Endothelial cell of umbilical vein (primary cell): Measurements from ENCODE around the gene ARFIP1. TPM values are rescaled to one million over a fixed set of nuclear protein-coding genes. Genes with fewer than 3 reads are reported as not detected.

Experiments used
- BruUV-seq: library from RNA; stranded (reverse); fragments of 400-500 nt; replicated peaks from 2 replicates; lab custom pipeline; 2021; lab: Mats Ljungman, UMichigan
- CTCF ChIA-PET: fragments of 300-600, 350-600 bp; sonication (Branson Sonifier 250); formaldehyde crosslinking; loops from one replicate; lab custom pipeline; 2021; ENCODE audit warnings: antibody characterized with exemption, inconsistent platforms; lab: Charles Lee
- POLR2A ChIA-PET: fragments of 300-600, 350-600 bp; sonication (Branson Sonifier 250); formaldehyde crosslinking; loops from one replicate; lab custom pipeline; 2021; ENCODE audit warnings: antibody characterized with exemption, inconsistent platforms; lab: Charles Lee
- DNase-seq: peaks from one replicate; pipeline ENCODE4 v3.0.0-alpha.2; 2011; ENCODE audit warnings: low read depth, low spot score
- FAIRE-seq: peaks from 2 replicates; lab custom pipeline; 2011; peaks lifted over from hg19 to GRCh38; lab: Jason Lieb, UNC
- H2AFZ ChIP-seq: 2 replicates; pipeline ENCODE4 v1.6.0; 2012; ENCODE audit warnings: low read depth, low read length, control low read depth, inconsistent platforms
- H3K27ac ChIP-seq: 2 replicates; pipeline ENCODE4 v1.5.1; 2011; ENCODE audit warnings: low read depth, mild to moderate bottlenecking, control low read depth, low read length, moderate library complexity; ENCODE audit not compliant: insufficient read depth
- H3K27me3 ChIP-seq, 2 experiments: 2 replicates each; pipeline versions ENCODE4 v1.6.0 to v1.6.1; 2011; ENCODE audit warnings: low read length in 2 of 2, mixed read lengths in 1 of 2; ENCODE audit not compliant: control insufficient read depth in 2 of 2, insufficient read depth in 2 of 2
- H3K36me3 ChIP-seq, 2 experiments: 2 replicates in 1 of 2; 3 replicates in 1 of 2; pipeline ENCODE4 v1.5.1; 2011; ENCODE audit warnings: low read length in 2 of 2, mild to moderate bottlenecking in 1 of 2, moderate library complexity in 1 of 2; ENCODE audit not compliant: control insufficient read depth in 2 of 2, insufficient read depth in 2 of 2; ENCODE audit errors: extremely low read depth in 1 of 2
- H3K4me1 ChIP-seq: 3 replicates; pipeline ENCODE4 v1.5.1; 2011; ENCODE audit warnings: mild to moderate bottlenecking, low read length; ENCODE audit not compliant: control insufficient read depth, insufficient read depth; ENCODE audit errors: extremely low read depth
- H3K4me2 ChIP-seq: 2 replicates; pipeline ENCODE4 v1.6.1; 2011; ENCODE audit warnings: low read length, control low read depth, mixed read lengths; ENCODE audit not compliant: insufficient read depth
- H3K4me3 ChIP-seq, 3 experiments: fragments of 200-600 bp in 1 of 3; sonication (generic), shearing (Covaris generic) in 1 of 3; replicated peaks in 1 of 3; 2 replicates each; pipeline ENCODE4 v1.5.1; 2011 to 2016; ENCODE audit warnings: control low read depth in 3 of 3, low read length in 3 of 3, mild to moderate bottlenecking in 2 of 3, inconsistent platforms in 1 of 3, low read depth in 1 of 3, moderate library complexity in 1 of 3; ENCODE audit not compliant: insufficient read depth in 1 of 3
- H3K79me2 ChIP-seq: 2 replicates; pipeline ENCODE4 v1.6.0; 2012; ENCODE audit warnings: low read length, inconsistent platforms; ENCODE audit not compliant: control insufficient read depth, insufficient read depth
- H3K9ac ChIP-seq: replicated peaks from 2 replicates; pipeline ENCODE3; 2011; ENCODE audit warnings: low read length, control low read depth; ENCODE audit not compliant: insufficient read depth; ENCODE audit errors: extremely low read depth
- H3K9me1 ChIP-seq: replicated peaks from 3 replicates; pipeline ENCODE4 v1.6.0; 2011; ENCODE audit warnings: mild to moderate bottlenecking, low read length; ENCODE audit not compliant: control insufficient read depth, insufficient read depth; ENCODE audit errors: extremely low read depth
- H3K9me3 ChIP-seq: replicated peaks from 2 replicates; pipeline ENCODE4 v1.5.1; 2012; ENCODE audit warnings: low read length, inconsistent platforms; ENCODE audit not compliant: control insufficient read depth, insufficient read depth
- H4K20me1 ChIP-seq: replicated peaks from 2 replicates; pipeline ENCODE3; 2011; ENCODE audit warnings: mild to moderate bottlenecking, low read length; ENCODE audit not compliant: control insufficient read depth, insufficient read depth; ENCODE audit errors: extremely low read depth
- CTCF ChIP-seq, 2 donors: IDR thresholded peaks; 1 replicate in 1 of 2; 2 replicates in 1 of 2; pipeline ENCODE4 v1.5.1; 2011; ENCODE audit warnings: low read length in 2 of 2, mild to moderate bottlenecking in 2 of 2, moderate library complexity in 2 of 2, control low read depth in 1 of 2, inconsistent platforms in 1 of 2, low read depth in 1 of 2; ENCODE audit not compliant: insufficient read depth in 1 of 2; ENCODE audit errors: extremely low read depth in 1 of 2
- EZH2 ChIP-seq: IDR thresholded peaks from 2 replicates; pipeline ENCODE4 v1.6.1; 2012; ENCODE audit warnings: borderline replicate concordance, low read depth, mild to moderate bottlenecking, moderate library complexity, low read length, inconsistent platforms; ENCODE audit not compliant: severe bottlenecking
- FOS ChIP-seq: IDR thresholded peaks from 2 replicates; pipeline ENCODE4 v1.6.1; 2011; ENCODE audit warnings: mild to moderate bottlenecking, low read length, moderate library complexity, borderline replicate concordance; ENCODE audit not compliant: insufficient read depth
- GATA2 ChIP-seq: IDR thresholded peaks from 2 replicates; pipeline ENCODE4 v1.7.0; 2011; ENCODE audit warnings: low read depth, mild to moderate bottlenecking, moderate library complexity, mixed read lengths, low read length; ENCODE audit not compliant: insufficient read length, insufficient read depth
- JUN ChIP-seq: IDR thresholded peaks from 2 replicates; pipeline ENCODE4 v1.6.1; 2011; ENCODE audit warnings: borderline replicate concordance, low read depth; ENCODE audit not compliant: insufficient read length, insufficient read depth
- MAX ChIP-seq: IDR thresholded peaks from 2 replicates; pipeline ENCODE4 v1.6.1; 2011; ENCODE audit not compliant: insufficient read depth, insufficient read length
- MYC ChIP-seq: IDR thresholded peaks from one replicate; pipeline ENCODE4 v1.6.1; 2011; ENCODE audit warnings: mild to moderate bottlenecking, low read depth, low read length
- POLR2A ChIP-seq: IDR thresholded peaks from 2 replicates; pipeline ENCODE4 v1.6.1; 2012; ENCODE audit warnings: low read depth, mild to moderate bottlenecking, control low read depth, low read length
- POLR2AphosphoS5 ChIP-seq: IDR thresholded peaks from 2 replicates; pipeline ENCODE4 v1.6.1; 2012; ENCODE audit warnings: low read depth, mild to moderate bottlenecking, control low read depth, low read length, moderate library complexity; ENCODE audit not compliant: insufficient read depth
- dilution Hi-C: fragments of 300-500 bp; cut with MboI; formaldehyde crosslinking; loops from one replicate; pipeline ENCODE4 v1.15.0; 2019; ENCODE audit warnings: low sequenced_read_pairs; ENCODE audit not compliant: extremely low pct_ligation_motif_present
- intact Hi-C: fragments of 100-400 bp; cut with micrococcal nuclease; formaldehyde crosslinking; loops from one replicate; pipeline ENCODE4 v1.10.0; 2022
- polyA plus RNA-seq, 4 experiments: library from polyadenylated mRNA; depleted of rRNA in 3 of 4; stranded (reverse) in 3 of 4; unstranded in 1 of 4; fragments of >200 nt; gene quantifications; 2 replicates each; pipeline versions ENCODE4 v1.2.1 to v1.2.3, GENCODE V29; 2011 to 2012; ENCODE audit warnings: missing spikeins in 1 of 4
- total RNA-seq: library from RNA; stranded (reverse); gene quantifications from 2 replicates; pipeline ENCODE4 v1.2.3, GENCODE V29; 2021

The ARFIP1 gene
- total and polyA plus RNA-seq, 2 donors (not counting 3 experiments of a cell fraction or from before 2014, with no cell fraction given) = 10.0 to 24.2 TPM

GRCh38 chr4:152734015-152734698 lies 45.6 kb upstream of the ARFIP1 start:
- FAIRE-seq = no peak
- TF ChIP-seq MYC = no peak
- TF ChIP-seq POLR2A = no peak
- TF ChIP-seq EZH2 = no peak
- no peak for TF ChIP-seq CTCF (IDR thresholded peaks at IDR 0.05; ENCODE audit: extremely low read depth in 1 of 2, insufficient read depth in 1 of 2, low read depth in 1 of 2, low read length in 2 of 2)
- no peaks in the 10 kb centered on the region for H3K9me1 ChIP-seq
- no peak overlapping the region for H3K9ac ChIP-seq
- peaks cover 5 to 7% of the 10 kb centered on the region in 2 experiments for H3K27me3 ChIP-seq
- no peaks in the 10 kb centered on the region for H4K20me1 ChIP-seq
- ChIA-PET POLR2A (no interaction called here), CTCF (interaction anchor here (1.1 to 5.3 kb wide), 6 partner anchors 14 to 394 kb away, joined by 3 to 52 read pairs (median 5); no protein-coding TSS in a partner anchor)
- H3K4me3 ChIP-seq = no peak overlapping the region
- no peaks in the 10 kb centered on the region for H3K9me3 ChIP-seq
- no peak overlapping the region for H3K27ac ChIP-seq
- DNase-seq = no peak
- BruUV-seq = no TSS peak
- no peak overlapping the region for H3K4me2 ChIP-seq
- H2AFZ ChIP-seq = no peak overlapping the region
- no peaks in the 10 kb centered on the region for H3K79me2 ChIP-seq
- H3K36me3 ChIP-seq = no peaks in the 10 kb centered on the region
- H3K4me1 ChIP-seq = no peaks in the 10 kb centered on the region
- dilution Hi-C loops (no loop called here), intact Hi-C loops (loop anchor here (2.0 kb wide), 1 partner anchor 93 kb away; no protein-coding TSS in a partner anchor)

- H3K9me1 ChIP-seq = no peaks in the 10 kb centered on the region
- no peak overlapping the region for H3K4me3 ChIP-seq
- ChIA-PET POLR2A (no interaction called here), CTCF (interaction anchor here (0.7 to 5.3 kb wide), 8 partner anchors 14 to 393 kb away, joined by 3 to 52 read pairs (median 4); no protein-coding TSS in a partner anchor)
- H2AFZ ChIP-seq = no peak overlapping the region
- H3K9ac ChIP-seq = no peak overlapping the region
- BruUV-seq = no TSS peak
- FAIRE-seq = peak; percentile 15
- H3K79me2 ChIP-seq = no peaks in the 10 kb centered on the region
- dilution Hi-C loops (no loop called here), intact Hi-C loops (loop anchor here (1.0 to 2.0 kb wide), 4 partner anchors 94 to 326 kb away; no protein-coding TSS in a partner anchor)
- H3K27ac ChIP-seq = no peak overlapping the region
- no peak overlapping the region for H3K4me2 ChIP-seq
- H3K36me3 ChIP-seq = no peaks in the 10 kb centered on the region
- no peaks in the 10 kb centered on the region for H3K4me1 ChIP-seq
- H3K9me3 ChIP-seq = no peaks in the 10 kb centered on the region
- no peak for DNase-seq
- TF ChIP-seq POLR2AphosphoS5 = no peak
- no peak for TF ChIP-seq GATA2
- TF ChIP-seq POLR2A = no peak
- no peak for TF ChIP-seq CTCF (IDR thresholded peaks at IDR 0.05; ENCODE audit: extremely low read depth in 1 of 2, insufficient read depth in 1 of 2, low read depth in 1 of 2, low read length in 2 of 2)
- no peak for TF ChIP-seq JUN
- TF ChIP-seq MYC = no peak
- no peak for TF ChIP-seq FOS
- no peak for TF ChIP-seq EZH2
- no peak for TF ChIP-seq MAX
- H3K27me3 ChIP-seq = peaks cover 4 to 5% of the 10 kb centered on the region in 2 experiments
- no peaks in the 10 kb centered on the region for H4K20me1 ChIP-seq
These were observed 45.1 kb upstream of the ARFIP1 start for GRCh38 chr4:152734699-152735050.
